PFSK-1 (cell line): ENCODE data around the gene KCNG4.

ENCODE experiments used
- FOXP2 ChIP-seq: optimal IDR thresholded peaks from 2 replicates; pipeline ENCODE3; 2011; ENCODE audit warnings: borderline replicate concordance, control low read depth, inconsistent platforms; ENCODE audit not compliant: insufficient read depth; ENCODE audit errors: extremely low read length, extremely low read depth
- POLR2AphosphoS5 ChIP-seq: IDR thresholded peaks from 2 replicates; pipeline ENCODE4 v1.6.1; 2012; ENCODE audit warnings: low read depth, mild to moderate bottlenecking, control low read depth, low read length, moderate library complexity
- SIN3A ChIP-seq: IDR thresholded peaks from 2 replicates; pipeline ENCODE4 v1.6.1; 2012; ENCODE audit warnings: mild to moderate bottlenecking, low read length, moderate library complexity, borderline replicate concordance; ENCODE audit not compliant: insufficient read depth
- TAF1 ChIP-seq: IDR thresholded peaks from 2 replicates; pipeline ENCODE4 v1.6.1; 2012; ENCODE audit warnings: low read length, control low read depth, borderline replicate concordance; ENCODE audit not compliant: insufficient read depth
- TF ChIP-seq, protein P1 (sequence below), 2 experiments: IDR thresholded peaks; 2 replicates each; pipeline versions ENCODE4 v1.6.1 to v1.8.0; 2011 to 2012; ENCODE audit warnings: low read depth in 2 of 2, low read length in 2 of 2, control low read depth in 1 of 2, inconsistent platforms in 1 of 2, mild to moderate bottlenecking in 1 of 2, moderate library complexity in 1 of 2; ENCODE audit not compliant: insufficient read depth in 1 of 2

DNA sequence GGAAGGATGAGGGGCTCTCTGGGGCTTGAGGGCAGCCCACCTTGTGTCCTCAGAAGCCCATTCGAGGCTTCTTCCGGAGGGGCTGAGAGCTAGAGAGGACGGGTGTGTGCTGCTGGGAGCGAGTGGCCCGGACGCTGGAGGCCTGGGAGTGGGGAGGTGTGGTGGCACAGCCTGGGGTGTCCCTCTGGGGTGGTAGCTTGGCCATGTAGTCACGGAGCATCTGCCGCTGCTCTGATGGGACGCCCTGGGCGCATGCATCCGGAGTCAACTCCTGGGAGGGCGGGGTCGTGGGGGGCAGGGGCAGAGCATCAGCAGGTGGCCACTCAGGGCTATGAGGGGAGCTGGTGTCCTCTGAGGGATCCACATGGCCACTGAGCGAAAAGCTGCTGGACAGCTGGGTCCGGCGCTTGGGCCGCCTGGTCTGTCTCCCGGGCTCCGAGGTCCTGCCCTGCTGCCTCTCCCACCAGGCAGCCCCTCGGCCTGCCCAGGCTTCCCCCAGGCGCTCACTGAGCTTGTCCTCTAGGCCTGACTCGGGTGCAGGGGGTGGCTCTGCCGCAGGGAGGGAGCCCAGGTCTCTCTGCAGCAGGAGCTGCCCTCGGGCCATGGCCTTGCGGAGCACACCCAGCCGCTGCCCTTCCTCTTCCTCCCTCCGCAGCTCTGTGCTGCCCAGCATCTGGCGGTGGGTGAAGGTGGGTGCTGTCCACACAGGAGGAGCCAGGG lies 60.8 kb downstream of the KCNG4 start:
- TF ChIP-seq TAF1 (no peak), POLR2AphosphoS5 (no peak), SIN3A (no peak), FOXP2 (no peak)
- TF ChIP-seq, protein P1, sequence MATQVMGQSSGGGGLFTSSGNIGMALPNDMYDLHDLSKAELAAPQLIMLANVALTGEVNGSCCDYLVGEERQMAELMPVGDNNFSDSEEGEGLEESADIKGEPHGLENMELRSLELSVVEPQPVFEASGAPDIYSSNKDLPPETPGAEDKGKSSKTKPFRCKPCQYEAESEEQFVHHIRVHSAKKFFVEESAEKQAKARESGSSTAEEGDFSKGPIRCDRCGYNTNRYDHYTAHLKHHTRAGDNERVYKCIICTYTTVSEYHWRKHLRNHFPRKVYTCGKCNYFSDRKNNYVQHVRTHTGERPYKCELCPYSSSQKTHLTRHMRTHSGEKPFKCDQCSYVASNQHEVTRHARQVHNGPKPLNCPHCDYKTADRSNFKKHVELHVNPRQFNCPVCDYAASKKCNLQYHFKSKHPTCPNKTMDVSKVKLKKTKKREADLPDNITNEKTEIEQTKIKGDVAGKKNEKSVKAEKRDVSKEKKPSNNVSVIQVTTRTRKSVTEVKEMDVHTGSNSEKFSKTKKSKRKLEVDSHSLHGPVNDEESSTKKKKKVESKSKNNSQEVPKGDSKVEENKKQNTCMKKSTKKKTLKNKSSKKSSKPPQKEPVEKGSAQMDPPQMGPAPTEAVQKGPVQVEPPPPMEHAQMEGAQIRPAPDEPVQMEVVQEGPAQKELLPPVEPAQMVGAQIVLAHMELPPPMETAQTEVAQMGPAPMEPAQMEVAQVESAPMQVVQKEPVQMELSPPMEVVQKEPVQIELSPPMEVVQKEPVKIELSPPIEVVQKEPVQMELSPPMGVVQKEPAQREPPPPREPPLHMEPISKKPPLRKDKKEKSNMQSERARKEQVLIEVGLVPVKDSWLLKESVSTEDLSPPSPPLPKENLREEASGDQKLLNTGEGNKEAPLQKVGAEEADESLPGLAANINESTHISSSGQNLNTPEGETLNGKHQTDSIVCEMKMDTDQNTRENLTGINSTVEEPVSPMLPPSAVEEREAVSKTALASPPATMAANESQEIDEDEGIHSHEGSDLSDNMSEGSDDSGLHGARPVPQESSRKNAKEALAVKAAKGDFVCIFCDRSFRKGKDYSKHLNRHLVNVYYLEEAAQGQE (IDR thresholded peaks at IDR 0.05; ENCODE audit: insufficient read depth in 1 of 2, low read depth in 2 of 2, low read length in 2 of 2) = no peak
